WTC11 (cell line): ENCODE measurements around the gene S100G.

Experiments
- FOXK1 ChIP-seq: sonication (generic); formaldehyde crosslinking; IDR thresholded peaks from 2 replicates; pipeline ENCODE4 v1.8.0; 2022; ENCODE audit warnings: mild to moderate bottlenecking, moderate library complexity, missing genetic modification reagents
- JUN ChIP-seq: sonication (generic); formaldehyde crosslinking; IDR thresholded peaks from 2 replicates; pipeline ENCODE4 v1.8.0; 2023; ENCODE audit warnings: mild to moderate bottlenecking, missing genetic modification reagents
- KAT7 ChIP-seq: sonication (generic); formaldehyde crosslinking; IDR thresholded peaks from 2 replicates; pipeline ENCODE4 v1.8.1; 2023; ENCODE audit warnings: missing genetic modification reagents, mild to moderate bottlenecking, borderline replicate concordance
- MYBL2 ChIP-seq: sonication (generic); formaldehyde crosslinking; IDR thresholded peaks from 2 replicates; pipeline ENCODE4 v1.8.1; 2023; ENCODE audit warnings: mild to moderate bottlenecking, moderate library complexity, missing genetic modification reagents
- NFE2L1 ChIP-seq: sonication (generic); formaldehyde crosslinking; IDR thresholded peaks from 2 replicates; pipeline ENCODE4 v1.8.1; 2023; ENCODE audit warnings: missing genetic modification reagents
- SMAD4 ChIP-seq: sonication (generic); formaldehyde crosslinking; IDR thresholded peaks from 2 replicates; pipeline ENCODE4 v1.8.0; 2022; ENCODE audit warnings: mild to moderate bottlenecking, missing genetic modification reagents
- SP1 ChIP-seq: sonication (generic); formaldehyde crosslinking; conservative IDR thresholded peaks from 2 replicates; pipeline ENCODE4 v1.8.1; 2022; ENCODE audit warnings: missing genetic modification reagents
- TCF7 ChIP-seq: sonication (generic); formaldehyde crosslinking; IDR thresholded peaks from 2 replicates; pipeline ENCODE4 v1.8.0; 2022; ENCODE audit warnings: mild to moderate bottlenecking, low read depth, missing genetic modification reagents, moderate library complexity
- ZNF232 ChIP-seq: sonication (generic); formaldehyde crosslinking; IDR thresholded peaks from 2 replicates; pipeline ENCODE4 v1.8.0; 2022; ENCODE audit warnings: mild to moderate bottlenecking, missing genetic modification reagents
- ZNF396 ChIP-seq: fragments of 250-450 bp; sonication (Bioruptor Pico); IDR thresholded peaks from 2 replicates; pipeline ENCODE4 v1.8.0; 2021; ENCODE audit warnings: mild to moderate bottlenecking, moderate library complexity, borderline replicate concordance
- TF ChIP-seq, protein P1 (sequence below): fragments of 200-600 bp; IDR thresholded peaks from 2 replicates; pipeline ENCODE4 v1.8.0; 2022; ENCODE audit warnings: antibody characterized with exemption
- TF ChIP-seq, protein P2 (sequence below): sonication (generic); formaldehyde crosslinking; IDR thresholded peaks from 2 replicates; pipeline ENCODE4 v1.8.1; 2023; ENCODE audit warnings: mild to moderate bottlenecking, missing genetic modification reagents, moderate library complexity
- TF ChIP-seq, protein P3 (sequence below): sonication (generic); formaldehyde crosslinking; IDR thresholded peaks from 2 replicates; pipeline ENCODE4 v1.8.0; 2022; ENCODE audit warnings: mild to moderate bottlenecking, missing genetic modification reagents
- TF ChIP-seq, protein P4 (sequence below): sonication (generic); formaldehyde crosslinking; IDR thresholded peaks from 2 replicates; pipeline ENCODE4 v1.8.0; 2022; ENCODE audit warnings: mild to moderate bottlenecking, missing genetic modification reagents

DNA sequence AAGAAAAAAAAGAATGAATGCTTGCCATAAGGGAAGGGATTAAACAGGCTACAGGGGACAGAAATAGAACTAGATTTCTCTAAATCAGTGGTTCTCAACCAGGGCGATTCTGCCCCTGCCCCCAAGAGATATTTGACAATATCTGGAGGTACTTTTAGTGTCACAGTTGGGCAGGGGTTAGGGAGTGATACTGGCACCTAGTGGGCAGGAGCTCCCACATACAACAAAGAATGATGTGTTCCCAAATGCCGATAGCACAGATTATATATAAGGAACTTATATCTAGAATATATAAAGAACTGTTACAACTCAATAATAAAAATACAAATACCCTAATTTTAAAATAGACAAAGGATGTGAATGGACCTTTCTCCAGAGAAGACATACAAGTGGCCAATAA, 14.7 kb downstream of the S100G start:
- TF ChIP-seq, protein P1, sequence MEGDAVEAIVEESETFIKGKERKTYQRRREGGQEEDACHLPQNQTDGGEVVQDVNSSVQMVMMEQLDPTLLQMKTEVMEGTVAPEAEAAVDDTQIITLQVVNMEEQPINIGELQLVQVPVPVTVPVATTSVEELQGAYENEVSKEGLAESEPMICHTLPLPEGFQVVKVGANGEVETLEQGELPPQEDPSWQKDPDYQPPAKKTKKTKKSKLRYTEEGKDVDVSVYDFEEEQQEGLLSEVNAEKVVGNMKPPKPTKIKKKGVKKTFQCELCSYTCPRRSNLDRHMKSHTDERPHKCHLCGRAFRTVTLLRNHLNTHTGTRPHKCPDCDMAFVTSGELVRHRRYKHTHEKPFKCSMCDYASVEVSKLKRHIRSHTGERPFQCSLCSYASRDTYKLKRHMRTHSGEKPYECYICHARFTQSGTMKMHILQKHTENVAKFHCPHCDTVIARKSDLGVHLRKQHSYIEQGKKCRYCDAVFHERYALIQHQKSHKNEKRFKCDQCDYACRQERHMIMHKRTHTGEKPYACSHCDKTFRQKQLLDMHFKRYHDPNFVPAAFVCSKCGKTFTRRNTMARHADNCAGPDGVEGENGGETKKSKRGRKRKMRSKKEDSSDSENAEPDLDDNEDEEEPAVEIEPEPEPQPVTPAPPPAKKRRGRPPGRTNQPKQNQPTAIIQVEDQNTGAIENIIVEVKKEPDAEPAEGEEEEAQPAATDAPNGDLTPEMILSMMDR = no peak
- TF ChIP-seq, protein P2, sequence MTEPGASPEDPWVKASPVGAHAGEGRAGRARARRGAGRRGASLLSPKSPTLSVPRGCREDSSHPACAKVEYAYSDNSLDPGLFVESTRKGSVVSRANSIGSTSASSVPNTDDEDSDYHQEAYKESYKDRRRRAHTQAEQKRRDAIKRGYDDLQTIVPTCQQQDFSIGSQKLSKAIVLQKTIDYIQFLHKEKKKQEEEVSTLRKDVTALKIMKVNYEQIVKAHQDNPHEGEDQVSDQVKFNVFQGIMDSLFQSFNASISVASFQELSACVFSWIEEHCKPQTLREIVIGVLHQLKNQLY (CRISPR knock-in tag) = no peak
- TF ChIP-seq SP1 (no peak), KAT7 (no peak), TCF7 (CRISPR knock-in tag) (no peak), JUN (CRISPR knock-in tag) (no peak), NFE2L1 (CRISPR knock-in tag) (no peak), FOXK1 (CRISPR knock-in tag) (no peak), SMAD4 (CRISPR knock-in tag) (no peak), MYBL2 (CRISPR knock-in tag) (no peak), ZNF396 (CRISPR knock-in tag) (no peak), ZNF232 (CRISPR knock-in tag) (no peak)
- TF ChIP-seq, protein P3, sequence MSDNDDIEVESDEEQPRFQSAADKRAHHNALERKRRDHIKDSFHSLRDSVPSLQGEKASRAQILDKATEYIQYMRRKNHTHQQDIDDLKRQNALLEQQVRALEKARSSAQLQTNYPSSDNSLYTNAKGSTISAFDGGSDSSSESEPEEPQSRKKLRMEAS (CRISPR knock-in tag) = no peak
- TF ChIP-seq, protein P4, sequence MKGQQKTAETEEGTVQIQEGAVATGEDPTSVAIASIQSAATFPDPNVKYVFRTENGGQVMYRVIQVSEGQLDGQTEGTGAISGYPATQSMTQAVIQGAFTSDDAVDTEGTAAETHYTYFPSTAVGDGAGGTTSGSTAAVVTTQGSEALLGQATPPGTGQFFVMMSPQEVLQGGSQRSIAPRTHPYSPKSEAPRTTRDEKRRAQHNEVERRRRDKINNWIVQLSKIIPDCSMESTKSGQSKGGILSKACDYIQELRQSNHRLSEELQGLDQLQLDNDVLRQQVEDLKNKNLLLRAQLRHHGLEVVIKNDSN = no peak
